HepG2 (cell line): Measurements from ENCODE around the gene HMMR. TPM values are rescaled to one million over a fixed set of nuclear protein-coding genes. Genes with fewer than 3 reads are reported as not detected.
A peak's percentile ranks its signal among the peaks of the same experiment; 100 is the strongest.

ENCODE experiments used
- FIP1L1 ChIP-seq: fragments of 200-400 bp; formaldehyde crosslinking; IDR thresholded peaks from 2 replicates; pipeline ENCODE4 v1.6.1; 2018; ENCODE audit warnings: low read depth, mild to moderate bottlenecking, low read length, moderate library complexity, borderline replicate concordance; ENCODE audit not compliant: insufficient read depth
- GLI4 ChIP-seq: sonication (generic); formaldehyde crosslinking; IDR thresholded peaks from 2 replicates; pipeline ENCODE4 v1.5.1; 2020; ENCODE audit warnings: missing genetic modification reagents, mild to moderate bottlenecking, moderate library complexity, borderline replicate concordance
- RBAK ChIP-seq: sonication (generic); formaldehyde crosslinking; IDR thresholded peaks from 2 replicates; pipeline ENCODE4 v1.5.1; 2020; ENCODE audit warnings: mild to moderate bottlenecking, missing genetic modification reagents
- TFAP4 ChIP-seq: sonication (generic); IDR thresholded peaks from 2 replicates; pipeline ENCODE4 v1.6.1; 2016; ENCODE audit warnings: low read depth, borderline replicate concordance
- XRCC5 ChIP-seq: fragments of 200-400 bp; formaldehyde crosslinking; optimal IDR thresholded peaks from 2 replicates; pipeline ENCODE3; 2017; ENCODE audit warnings: mild to moderate bottlenecking, low read length
- ZNF543 ChIP-seq: sonication (generic); formaldehyde crosslinking; IDR thresholded peaks from 2 replicates; pipeline ENCODE4 v1.4.0; 2020; ENCODE audit warnings: mild to moderate bottlenecking, missing genetic modification reagents
- ZNF879 ChIP-seq: sonication (generic); formaldehyde crosslinking; IDR thresholded peaks from 2 replicates; pipeline ENCODE4 v1.8.1; 2023; ENCODE audit warnings: missing genetic modification reagents
- polyA plus RNA-seq, 8 experiments: library from polyadenylated mRNA; depleted of rRNA in 3 of 8; stranded (reverse) in 7 of 8; unstranded in 1 of 8; fragments of >200 nt; fragmentation: Illumina TruSeq in 4 of 8; extraction: Trizol in 4 of 8; gene quantifications; 2 replicates each; pipeline versions ENCODE4 v1.2.1 to v1.2.3, GENCODE V29; 2011 to 2016; ENCODE audit warnings: low read depth in 4 of 8, missing spikeins in 1 of 8, mixed read lengths in 1 of 8; ENCODE audit not compliant: insufficient read depth in 1 of 8
- total RNA-seq, 5 experiments: library from RNA; depleted of rRNA; stranded (reverse); fragments of >200 nt; fragmentation: Illumina TruSeq; extraction: Trizol; gene quantifications; 2 replicates each; pipeline ENCODE4 v1.2.3, GENCODE V29; 2016; ENCODE audit warnings: low read depth in 1 of 5
- TF ChIP-seq, protein P1 (sequence below): sonication (generic); formaldehyde crosslinking; IDR thresholded peaks from 2 replicates; pipeline ENCODE4 v1.5.0; 2020; ENCODE audit warnings: mild to moderate bottlenecking, missing genetic modification reagents, borderline replicate concordance
- TF ChIP-seq, protein P2 (sequence below): sonication (generic); formaldehyde crosslinking; IDR thresholded peaks from 2 replicates; pipeline ENCODE4 v1.4.0; 2020; ENCODE audit warnings: missing genetic modification reagents, borderline replicate concordance
- TF ChIP-seq, protein P3 (sequence below): sonication (generic); formaldehyde crosslinking; IDR thresholded peaks from 2 replicates; pipeline ENCODE4; 2020; ENCODE audit warnings: missing genetic modification reagents, mild to moderate bottlenecking, borderline replicate concordance
- TF ChIP-seq, protein P4 (sequence below): sonication (generic); formaldehyde crosslinking; IDR thresholded peaks from 2 replicates; pipeline ENCODE4 v1.5.0; 2020; ENCODE audit warnings: missing genetic modification reagents
- TF ChIP-seq, protein P5 (sequence below), 2 experiments: sonication (generic) in 1 of 2; formaldehyde crosslinking in 1 of 2; IDR thresholded peaks; 2 replicates each; pipeline versions ENCODE4 v1.4.0 to v1.6.1; 2018 to 2020; ENCODE audit warnings: missing genetic modification reagents in 2 of 2, borderline replicate concordance in 1 of 2, low read depth in 1 of 2, mild to moderate bottlenecking in 1 of 2, missing biosample characterization in 1 of 2

Gene HMMR
- total and polyA plus RNA-seq, 2 of the 13 experiments (the other 11 are each of a cell fraction or from before 2014, with no cell fraction given): 8.5 to 48.3 TPM

DNA sequence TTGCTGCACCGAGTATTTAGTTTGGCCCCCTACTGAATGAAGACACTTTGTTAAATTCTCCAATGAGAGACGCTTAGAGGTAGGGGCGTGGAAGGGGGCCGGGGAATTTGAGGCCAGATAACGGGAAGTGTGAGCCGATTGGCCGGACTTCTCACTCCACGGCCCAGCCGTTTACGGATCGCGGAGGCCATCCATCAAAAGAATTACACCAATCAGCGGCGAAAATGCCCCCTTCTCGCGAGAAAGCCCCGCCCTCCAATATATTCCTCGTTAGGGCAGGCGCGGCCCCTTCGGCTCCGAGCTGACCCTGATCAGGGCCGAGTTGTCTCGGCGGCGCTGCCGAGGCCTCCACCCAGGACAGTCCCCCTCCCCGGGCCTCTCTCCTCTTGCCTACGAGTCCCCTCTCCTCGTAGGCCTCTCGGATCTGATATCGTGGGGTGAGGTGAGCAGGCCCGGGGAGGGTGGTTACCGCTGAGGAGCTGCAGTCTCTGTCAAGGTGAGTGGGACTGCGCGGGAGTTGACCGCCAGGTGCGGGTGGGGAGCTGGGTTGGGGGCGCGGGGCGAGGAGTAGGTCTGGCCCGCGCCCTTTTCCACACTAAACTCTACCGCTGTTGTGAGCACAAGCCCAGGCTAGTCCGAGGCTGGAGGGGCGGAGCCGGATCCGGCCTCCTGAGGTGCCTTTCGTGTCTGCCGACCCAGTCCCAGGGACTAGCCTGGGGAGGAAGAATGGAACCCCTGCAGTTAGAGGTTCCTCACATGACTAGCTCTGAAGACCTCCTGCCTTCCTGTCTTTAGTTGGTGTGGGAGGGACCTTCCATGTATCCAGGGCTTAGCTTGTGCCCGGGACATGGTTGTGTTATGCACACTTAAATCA lies 22.9 kb upstream of the HMMR start, which contains the start of gene CCNG1 (continued):
- TF ChIP-seq, protein P1, sequence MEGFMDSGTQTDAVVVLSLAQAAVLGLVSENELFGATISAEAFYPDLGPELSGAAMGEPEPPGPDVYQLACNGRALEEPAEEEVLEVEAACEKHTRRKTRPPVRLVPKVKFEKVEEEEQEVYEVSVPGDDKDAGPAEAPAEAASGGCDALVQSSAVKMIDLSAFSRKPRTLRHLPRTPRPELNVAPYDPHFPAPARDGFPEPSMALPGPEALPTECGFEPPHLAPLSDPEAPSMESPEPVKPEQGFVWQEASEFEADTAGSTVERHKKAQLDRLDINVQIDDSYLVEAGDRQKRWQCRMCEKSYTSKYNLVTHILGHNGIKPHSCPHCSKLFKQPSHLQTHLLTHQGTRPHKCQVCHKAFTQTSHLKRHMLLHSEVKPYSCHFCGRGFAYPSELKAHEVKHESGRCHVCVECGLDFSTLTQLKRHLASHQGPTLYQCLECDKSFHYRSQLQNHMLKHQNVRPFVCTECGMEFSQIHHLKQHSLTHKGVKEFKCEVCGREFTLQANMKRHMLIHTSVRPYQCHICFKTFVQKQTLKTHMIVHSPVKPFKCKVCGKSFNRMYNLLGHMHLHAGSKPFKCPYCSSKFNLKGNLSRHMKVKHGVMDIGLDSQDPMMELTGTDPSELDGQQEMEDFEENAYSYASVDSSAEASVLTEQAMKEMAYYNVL (CRISPR knock-in tag): no peak
- TF ChIP-seq, protein P2, sequence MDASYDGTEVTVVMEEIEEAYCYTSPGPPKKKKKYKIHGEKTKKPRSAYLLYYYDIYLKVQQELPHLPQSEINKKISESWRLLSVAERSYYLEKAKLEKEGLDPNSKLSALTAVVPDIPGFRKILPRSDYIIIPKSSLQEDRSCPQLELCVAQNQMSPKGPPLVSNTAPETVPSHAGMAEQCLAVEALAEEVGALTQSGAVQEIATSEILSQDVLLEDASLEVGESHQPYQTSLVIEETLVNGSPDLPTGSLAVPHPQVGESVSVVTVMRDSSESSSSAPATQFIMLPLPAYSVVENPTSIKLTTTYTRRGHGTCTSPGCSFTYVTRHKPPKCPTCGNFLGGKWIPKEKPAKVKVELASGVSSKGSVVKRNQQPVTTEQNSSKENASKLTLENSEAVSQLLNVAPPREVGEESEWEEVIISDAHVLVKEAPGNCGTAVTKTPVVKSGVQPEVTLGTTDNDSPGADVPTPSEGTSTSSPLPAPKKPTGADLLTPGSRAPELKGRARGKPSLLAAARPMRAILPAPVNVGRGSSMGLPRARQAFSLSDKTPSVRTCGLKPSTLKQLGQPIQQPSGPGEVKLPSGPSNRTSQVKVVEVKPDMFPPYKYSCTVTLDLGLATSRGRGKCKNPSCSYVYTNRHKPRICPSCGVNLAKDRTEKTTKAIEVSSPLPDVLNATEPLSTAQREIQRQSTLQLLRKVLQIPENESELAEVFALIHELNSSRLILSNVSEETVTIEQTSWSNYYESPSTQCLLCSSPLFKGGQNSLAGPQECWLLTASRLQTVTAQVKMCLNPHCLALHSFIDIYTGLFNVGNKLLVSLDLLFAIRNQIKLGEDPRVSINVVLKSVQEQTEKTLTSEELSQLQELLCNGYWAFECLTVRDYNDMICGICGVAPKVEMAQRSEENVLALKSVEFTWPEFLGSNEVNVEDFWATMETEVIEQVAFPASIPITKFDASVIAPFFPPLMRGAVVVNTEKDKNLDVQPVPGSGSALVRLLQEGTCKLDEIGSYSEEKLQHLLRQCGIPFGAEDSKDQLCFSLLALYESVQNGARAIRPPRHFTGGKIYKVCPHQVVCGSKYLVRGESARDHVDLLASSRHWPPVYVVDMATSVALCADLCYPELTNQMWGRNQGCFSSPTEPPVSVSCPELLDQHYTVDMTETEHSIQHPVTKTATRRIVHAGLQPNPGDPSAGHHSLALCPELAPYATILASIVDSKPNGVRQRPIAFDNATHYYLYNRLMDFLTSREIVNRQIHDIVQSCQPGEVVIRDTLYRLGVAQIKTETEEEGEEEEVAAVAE (CRISPR knock-in tag): 0 out of 2 replicates have a peak, but pooled peaks have one; percentile 30
- TF ChIP-seq, protein P3, sequence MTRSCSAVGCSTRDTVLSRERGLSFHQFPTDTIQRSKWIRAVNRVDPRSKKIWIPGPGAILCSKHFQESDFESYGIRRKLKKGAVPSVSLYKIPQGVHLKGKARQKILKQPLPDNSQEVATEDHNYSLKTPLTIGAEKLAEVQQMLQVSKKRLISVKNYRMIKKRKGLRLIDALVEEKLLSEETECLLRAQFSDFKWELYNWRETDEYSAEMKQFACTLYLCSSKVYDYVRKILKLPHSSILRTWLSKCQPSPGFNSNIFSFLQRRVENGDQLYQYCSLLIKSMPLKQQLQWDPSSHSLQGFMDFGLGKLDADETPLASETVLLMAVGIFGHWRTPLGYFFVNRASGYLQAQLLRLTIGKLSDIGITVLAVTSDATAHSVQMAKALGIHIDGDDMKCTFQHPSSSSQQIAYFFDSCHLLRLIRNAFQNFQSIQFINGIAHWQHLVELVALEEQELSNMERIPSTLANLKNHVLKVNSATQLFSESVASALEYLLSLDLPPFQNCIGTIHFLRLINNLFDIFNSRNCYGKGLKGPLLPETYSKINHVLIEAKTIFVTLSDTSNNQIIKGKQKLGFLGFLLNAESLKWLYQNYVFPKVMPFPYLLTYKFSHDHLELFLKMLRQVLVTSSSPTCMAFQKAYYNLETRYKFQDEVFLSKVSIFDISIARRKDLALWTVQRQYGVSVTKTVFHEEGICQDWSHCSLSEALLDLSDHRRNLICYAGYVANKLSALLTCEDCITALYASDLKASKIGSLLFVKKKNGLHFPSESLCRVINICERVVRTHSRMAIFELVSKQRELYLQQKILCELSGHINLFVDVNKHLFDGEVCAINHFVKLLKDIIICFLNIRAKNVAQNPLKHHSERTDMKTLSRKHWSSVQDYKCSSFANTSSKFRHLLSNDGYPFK: peak; percentile 67; the same call in 1 of the 2 replicates
- TF ChIP-seq ZNF879 (CRISPR knock-in tag): no peak
- TF ChIP-seq TFAP4: no peak; the same call in 1 of the 2 replicates
- peak; percentile 19; the same call in 1 of the 2 replicates for TF ChIP-seq GLI4 (CRISPR knock-in tag)
- TF ChIP-seq FIP1L1: no peak
- TF ChIP-seq RBAK (CRISPR knock-in tag): no peak
- TF ChIP-seq, protein P4, sequence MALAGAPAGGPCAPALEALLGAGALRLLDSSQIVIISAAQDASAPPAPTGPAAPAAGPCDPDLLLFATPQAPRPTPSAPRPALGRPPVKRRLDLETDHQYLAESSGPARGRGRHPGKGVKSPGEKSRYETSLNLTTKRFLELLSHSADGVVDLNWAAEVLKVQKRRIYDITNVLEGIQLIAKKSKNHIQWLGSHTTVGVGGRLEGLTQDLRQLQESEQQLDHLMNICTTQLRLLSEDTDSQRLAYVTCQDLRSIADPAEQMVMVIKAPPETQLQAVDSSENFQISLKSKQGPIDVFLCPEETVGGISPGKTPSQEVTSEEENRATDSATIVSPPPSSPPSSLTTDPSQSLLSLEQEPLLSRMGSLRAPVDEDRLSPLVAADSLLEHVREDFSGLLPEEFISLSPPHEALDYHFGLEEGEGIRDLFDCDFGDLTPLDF (CRISPR knock-in tag): no peak
- TF ChIP-seq ZNF543 (CRISPR knock-in tag): no peak
- TF ChIP-seq, protein P5, sequence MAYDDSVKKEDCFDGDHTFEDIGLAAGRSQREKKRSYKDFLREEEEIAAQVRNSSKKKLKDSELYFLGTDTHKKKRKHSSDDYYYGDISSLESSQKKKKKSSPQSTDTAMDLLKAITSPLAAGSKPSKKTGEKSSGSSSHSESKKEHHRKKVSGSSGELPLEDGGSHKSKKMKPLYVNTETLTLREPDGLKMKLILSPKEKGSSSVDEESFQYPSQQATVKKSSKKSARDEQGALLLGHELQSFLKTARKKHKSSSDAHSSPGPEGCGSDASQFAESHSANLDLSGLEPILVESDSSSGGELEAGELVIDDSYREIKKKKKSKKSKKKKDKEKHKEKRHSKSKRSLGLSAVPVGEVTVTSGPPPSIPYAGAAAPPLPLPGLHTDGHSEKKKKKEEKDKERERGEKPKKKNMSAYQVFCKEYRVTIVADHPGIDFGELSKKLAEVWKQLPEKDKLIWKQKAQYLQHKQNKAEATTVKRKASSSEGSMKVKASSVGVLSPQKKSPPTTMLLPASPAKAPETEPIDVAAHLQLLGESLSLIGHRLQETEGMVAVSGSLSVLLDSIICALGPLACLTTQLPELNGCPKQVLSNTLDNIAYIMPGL (CRISPR knock-in tag; IDR thresholded peaks at IDR 0.05; ENCODE audit: borderline replicate concordance in 1 of 2, low read depth in 1 of 2): peak; percentile 57 to 87; a peak in 3 of 4 replicates
- no peak for TF ChIP-seq XRCC5
